NCI-H345 treated with DMSO at 0.1 percent for 48 hours (cell line): ENCODE data around the gene GCGR.

Source experiments
- DNase-seq: peaks from one replicate; lab custom pipeline; 2025; ENCODE audit not compliant: unreplicated experiment; lab: John Stamatoyannopoulos, UW

GCGR gene

DNA sequence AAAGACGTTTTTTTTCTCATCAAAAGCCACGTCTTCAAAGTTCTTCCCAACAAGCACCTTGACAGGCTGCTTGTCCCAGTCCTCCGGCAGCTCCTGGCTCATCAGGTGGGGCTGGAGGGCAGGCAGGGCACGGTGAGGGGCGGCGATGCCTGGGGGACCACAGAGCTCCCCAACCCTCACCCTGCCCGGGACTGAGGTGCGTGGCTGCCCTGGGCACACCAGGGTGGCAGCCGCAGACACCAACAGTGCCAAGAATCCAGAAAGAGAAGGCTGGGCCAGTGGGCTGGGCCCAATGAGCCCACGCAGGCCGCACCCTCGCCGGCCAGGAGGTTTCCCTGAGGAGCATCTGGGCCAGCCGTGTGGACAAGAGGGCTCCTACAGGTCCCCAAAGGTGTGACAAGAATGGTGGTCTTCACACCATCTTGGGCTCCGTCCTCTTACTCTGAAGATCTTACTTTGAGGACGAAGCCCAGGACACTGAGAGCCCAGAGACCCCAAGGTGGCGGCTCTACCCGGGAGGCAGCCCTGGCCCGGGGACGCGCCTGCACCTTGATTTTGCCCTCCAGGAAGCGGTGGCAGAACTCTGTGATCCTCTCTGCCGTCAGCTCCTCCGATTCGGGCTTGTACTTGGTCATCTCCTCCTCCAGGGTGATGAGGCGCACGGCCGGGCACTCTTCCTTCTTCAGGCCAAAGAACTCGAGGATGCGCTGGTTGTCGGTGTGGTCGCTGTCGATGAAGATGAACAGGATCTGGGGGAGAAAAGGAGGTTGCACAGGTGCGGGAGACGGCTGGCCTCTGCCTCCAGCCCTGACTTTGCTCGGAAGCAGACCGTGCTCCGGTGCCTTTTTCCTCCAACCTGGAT lies 42.2 kb downstream of the GCGR start:
- DNase-seq = no peak

- no peak for DNase-seq
Measured at GRCh38 chr17:81846743-81847689, 43.1 kb downstream of the GCGR start.

DNA sequence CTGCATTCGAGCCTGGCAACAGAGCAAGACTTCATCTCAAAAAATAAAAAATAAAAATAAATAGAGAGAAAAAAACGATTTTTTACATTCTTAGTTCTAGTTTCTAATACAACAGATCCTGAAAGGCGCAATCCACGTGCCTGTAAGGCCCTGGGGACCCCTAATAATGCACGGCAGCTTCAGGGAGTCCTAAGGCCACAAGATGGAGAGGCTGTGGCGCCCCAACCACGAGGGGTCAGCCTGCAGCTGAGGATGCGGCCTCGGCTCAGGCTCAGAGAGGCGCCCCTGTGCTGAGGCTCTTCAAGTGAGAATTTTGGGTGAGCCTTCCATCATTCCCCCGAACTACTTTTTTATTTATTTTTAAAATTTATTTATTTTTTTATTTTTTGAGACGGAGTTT lies 45.5 kb downstream of the GCGR start:
- DNase-seq = no peak

DNA sequence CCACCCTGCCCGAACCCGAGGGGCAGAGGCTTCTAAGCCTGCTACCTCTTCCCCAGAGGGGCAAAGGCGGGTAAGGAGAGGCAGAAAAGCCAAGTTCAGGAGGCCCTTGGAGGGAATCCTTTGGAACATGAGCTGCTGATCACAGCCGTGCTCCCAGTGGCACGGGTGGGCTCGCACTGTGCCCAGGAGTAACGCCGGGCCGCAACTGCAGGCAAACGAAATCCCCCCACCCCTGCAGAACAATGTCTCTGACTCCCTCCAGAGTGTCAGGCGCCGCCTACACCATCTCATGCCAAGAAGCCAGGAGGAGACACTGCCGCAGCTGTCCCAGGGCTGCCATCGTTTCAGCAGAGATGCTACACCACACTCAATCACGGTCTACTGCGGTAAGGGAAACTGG lies 47.5 kb downstream of the GCGR start:
- no peak for DNase-seq

DNA sequence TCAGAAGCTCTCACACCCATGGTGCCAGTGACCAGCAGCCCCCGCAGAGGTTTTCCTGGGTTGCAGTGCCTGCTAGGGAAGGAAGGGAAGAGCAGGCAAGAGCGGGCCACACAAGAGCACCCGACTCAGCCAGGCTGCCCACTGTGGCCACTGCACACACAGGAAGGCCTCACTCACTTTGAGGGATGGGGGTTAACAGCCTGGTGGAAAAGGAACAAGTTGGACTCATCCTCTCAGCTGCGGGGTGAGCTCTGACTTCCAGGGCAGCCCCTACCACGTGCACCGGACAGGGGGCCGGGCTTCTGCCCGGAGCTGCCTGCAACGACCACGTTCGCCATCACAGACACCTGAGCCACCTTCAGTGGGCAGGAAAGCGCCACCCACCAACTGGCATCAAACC lies 48.3 kb downstream of the GCGR start:
- no peak for DNase-seq

GRCh38 chr17:81854974-81855774 lies 51.2 kb downstream of the GCGR start:
- DNase-seq = no peak

DNA sequence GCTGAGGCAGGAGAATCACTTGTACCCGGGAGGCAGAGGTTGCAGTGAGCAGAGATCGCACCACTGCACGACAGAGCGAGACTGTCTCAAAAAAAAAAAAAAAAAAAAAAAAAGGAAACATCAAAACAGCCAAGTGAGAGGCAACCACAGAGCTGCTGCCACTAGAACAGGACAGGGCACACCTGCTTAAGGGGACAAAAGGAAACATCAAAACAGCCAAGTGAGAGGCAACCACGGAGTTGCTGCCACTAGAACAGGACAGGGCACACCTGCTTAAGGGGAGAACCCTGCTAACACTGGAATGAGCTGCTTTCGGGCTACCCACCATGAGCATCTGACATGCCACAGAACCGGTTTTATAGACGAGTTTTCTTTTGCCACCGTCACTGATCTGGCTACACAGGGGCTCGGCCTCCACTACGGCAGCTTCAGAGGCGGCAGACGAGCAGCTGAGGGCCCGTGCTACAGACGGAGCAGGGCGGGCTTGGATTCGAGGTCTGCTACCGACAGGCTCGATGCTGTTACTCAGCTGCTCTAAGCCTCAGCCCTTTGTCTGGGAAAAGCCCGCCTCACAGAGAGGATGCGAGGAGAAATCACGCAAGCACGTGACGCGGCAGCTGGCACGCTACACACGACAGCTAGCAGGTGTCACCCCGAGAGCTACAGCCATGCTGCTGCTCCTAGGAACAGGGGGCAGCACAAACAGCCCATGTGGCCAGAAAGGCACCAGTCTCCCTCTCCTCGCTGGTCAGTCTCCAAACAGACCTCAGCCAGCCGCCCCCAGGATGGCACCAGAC lies 54.4 kb downstream of the GCGR start:
- DNase-seq = no peak

DNA sequence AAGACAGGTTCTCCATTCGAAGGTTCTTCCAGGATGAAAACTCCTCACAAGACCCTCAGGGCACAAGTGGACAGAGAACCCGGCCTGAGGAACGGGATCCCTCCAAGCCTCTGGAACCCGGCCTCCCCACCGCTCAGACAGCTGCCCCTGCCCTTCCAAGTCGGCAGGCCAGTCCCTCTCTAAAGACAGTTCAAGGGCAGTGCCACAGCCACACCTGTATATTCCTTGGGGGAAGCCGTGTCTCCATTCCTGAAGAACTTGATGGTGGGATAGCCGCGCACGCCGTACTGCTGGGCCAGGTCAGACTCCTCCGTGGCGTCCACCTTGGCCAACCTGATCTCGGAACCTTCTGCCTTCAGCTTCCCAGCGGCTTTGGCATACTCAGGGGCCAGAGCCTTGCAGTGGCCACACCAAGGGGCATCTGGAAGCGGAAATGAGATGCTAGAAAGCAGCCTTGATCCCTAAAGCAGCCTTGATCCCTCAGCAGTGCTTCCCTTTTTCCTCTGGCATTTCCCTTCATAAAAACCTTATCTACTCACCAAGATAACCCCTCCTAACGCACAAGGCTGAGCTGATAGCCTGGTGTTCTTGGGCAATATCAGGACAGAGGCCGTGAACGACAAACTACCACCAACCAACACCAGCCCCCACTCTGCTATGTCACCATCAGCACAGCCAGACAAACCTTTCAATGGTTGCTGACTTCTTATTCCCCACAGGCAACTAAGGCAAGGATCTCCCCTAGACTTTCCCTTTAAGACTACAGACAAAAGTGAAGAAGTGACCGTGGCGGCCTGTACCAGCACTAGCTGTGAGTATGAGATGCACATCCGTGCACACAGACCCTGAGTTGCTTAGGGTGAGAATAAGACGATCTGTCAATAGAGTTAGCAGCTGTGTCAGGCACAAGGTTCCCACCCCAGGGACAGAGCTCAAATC lies 55.3 kb downstream of the GCGR start:
- DNase-seq = no peak

DNA sequence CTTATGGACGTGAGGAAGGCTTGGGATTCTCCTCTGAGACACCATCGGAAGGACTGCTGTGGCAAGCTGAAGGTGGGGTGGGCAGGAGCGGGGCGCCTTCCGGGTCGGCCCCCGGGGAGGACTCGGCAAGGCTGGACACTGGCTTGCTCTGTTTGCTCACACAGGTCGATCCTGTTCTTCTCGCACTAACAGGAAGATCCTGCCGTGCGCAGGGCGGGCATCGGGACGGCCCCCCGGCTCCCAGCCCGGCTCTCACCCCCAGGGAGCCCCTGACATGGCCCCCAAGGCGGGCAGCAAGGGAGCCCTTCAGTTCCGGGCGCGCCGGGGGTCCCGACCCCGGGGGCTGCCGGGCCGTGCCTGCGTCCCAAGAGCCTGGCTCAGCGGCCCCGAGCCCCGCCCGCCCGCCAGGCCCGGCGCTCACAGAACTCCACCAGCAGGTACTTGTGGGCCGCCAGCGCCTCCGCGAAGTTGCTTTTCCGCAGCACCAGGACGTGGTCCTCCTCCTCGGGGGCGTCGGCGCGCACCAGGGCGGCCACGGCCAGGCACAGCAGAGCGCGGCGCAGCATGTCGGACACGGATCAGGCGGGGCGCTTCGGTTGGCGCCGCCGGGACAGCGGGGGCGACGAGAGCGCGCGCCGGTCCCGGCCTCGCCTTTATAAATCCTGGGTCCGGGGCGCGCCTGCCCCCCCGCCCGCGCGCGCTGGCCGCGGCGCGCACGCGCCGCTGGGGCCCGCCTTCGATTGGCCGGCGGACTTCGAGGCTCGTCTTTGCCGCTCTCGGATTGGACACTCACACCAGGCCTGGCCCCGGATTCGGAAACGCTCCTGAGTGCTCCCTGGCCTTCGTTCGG lies 56.2 kb downstream of the GCGR start, which contains the start of gene P4HB:
TSS of gene P4HB (minus strand) at position 630 of the 850 bp plus-strand sequence. CDS start at position 566, 64 bp downstream.
- no peak for DNase-seq

DNA sequence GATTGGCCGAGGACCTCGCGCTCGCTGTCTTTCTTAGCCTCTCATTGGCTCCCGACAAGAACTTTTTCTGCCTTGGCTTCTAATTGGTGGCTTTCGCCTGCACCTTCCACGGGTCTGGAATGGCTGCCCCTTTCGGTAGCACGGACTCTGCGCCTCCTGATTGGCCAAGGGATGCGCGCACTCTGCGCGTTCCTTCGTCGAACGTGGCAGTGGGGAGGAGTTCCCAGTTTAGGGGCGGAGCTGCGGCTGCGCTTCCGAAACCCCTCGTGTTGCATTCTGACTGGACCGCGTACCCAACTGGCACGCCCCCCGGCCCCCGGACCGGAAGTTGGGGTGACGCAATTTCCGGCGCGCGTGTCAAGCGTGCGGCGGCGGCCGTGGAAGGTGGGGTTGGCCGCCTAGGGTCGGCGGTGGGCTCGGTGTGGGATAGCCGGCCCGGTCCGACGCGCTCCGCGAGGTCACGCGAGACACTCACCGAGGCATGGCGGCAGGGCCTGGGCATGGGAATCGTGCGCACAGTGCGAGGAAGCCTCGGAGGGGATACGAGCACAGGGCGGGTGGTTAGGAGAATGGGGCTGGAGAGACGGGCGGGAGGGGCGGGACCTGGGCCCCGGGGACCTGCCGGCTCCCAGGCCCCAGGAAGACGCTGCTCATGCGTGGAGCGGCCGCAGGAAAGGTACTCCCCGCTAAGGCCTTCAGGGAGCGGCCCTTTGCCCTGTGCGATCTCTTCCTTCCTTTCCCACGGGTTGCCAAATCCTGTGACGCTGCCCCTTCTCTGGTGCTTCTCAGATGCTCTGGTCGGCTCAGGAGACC lies 57.0 kb downstream of the GCGR start:
- peak; percentile 100 for DNase-seq

- no peak for DNase-seq
Measured at GRCh38 chr17:81863123-81863675, 59.2 kb downstream of the GCGR start.
